SK-N-SH (cell line): ENCODE results near the gene SLC10A7. TPM values are rescaled to one million over a fixed set of nuclear protein-coding genes. Genes with fewer than 3 reads are reported as not detected.

Source experiments
- CTCF ChIA-PET: fragments of 300-600, 350-600 bp; formaldehyde crosslinking; extraction: SDS; loops from one replicate; lab custom pipeline; 2021; lab: Yijun Ruan, JAX
- POLR2A ChIA-PET: fragments of 350-600 bp; sonication (Branson Sonifier 250); formaldehyde crosslinking; extraction: SDS; loops from one replicate; lab custom pipeline; 2020; ENCODE audit warnings: antibody characterized with exemption, inconsistent platforms; lab: Yijun Ruan, JAX
- DNase-seq: peaks from one replicate; pipeline ENCODE4 v3.0.0; 2012
- H2AFZ ChIP-seq: fragments of 200-600 bp; sonication (generic); 2 replicates; pipeline ENCODE4 v1.8.1; 2016; ENCODE audit warnings: antibody characterized with exemption, mild to moderate bottlenecking, low read depth
- H3F3A ChIP-seq: fragments of 200-600 bp; sonication (generic); replicated peaks from 2 replicates; pipeline ENCODE3; 2016; ENCODE audit warnings: antibody characterized with exemption, mild to moderate bottlenecking; ENCODE audit not compliant: insufficient read depth
- H3K27ac ChIP-seq, 2 experiments: fragments of 200-500 bp in 1 of 2; fragments of 200-600 bp in 1 of 2; sonication (Bioruptor generic) in 1 of 2; sonication (generic), shearing (Covaris generic) in 1 of 2; 2 replicates each; pipeline versions ENCODE4 v1.5.1 to v1.6.1; 2014 to 2016; ENCODE audit warnings: low read depth in 2 of 2, inconsistent platforms in 1 of 2, low read length in 1 of 2, mild to moderate bottlenecking in 1 of 2, mixed read lengths in 1 of 2
- H3K27me3 ChIP-seq: fragments of 200-600 bp; sonication (generic), shearing (Covaris generic); 2 replicates; pipeline ENCODE4 v1.6.1; 2016; ENCODE audit warnings: mixed run types; ENCODE audit not compliant: insufficient read depth
- H3K36me3 ChIP-seq, 2 experiments: fragments of 200-500 bp in 1 of 2; fragments of 200-600 bp in 1 of 2; sonication (Bioruptor generic) in 1 of 2; sonication (generic) in 1 of 2; replicated peaks in 1 of 2; 2 replicates each; pipeline versions ENCODE3 to v1.5.1; 2014 to 2016; ENCODE audit warnings: low read length in 1 of 2, mild to moderate bottlenecking in 1 of 2; ENCODE audit not compliant: insufficient read depth in 2 of 2, control insufficient read depth in 1 of 2
- H3K4me1 ChIP-seq, 2 experiments: fragments of 200-500 bp in 1 of 2; fragments of 200-600 bp in 1 of 2; sonication (Bioruptor generic) in 1 of 2; sonication (generic), shearing (Covaris generic) in 1 of 2; 2 replicates each; pipeline versions ENCODE4 v1.5.1 to v1.6.1; 2014 to 2016; ENCODE audit warnings: low read depth in 1 of 2, low read length in 1 of 2, mixed run types in 1 of 2; ENCODE audit not compliant: insufficient read depth in 2 of 2, control insufficient read depth in 1 of 2
- H3K4me2 ChIP-seq: fragments of 200-600 bp; sonication (generic), shearing (Covaris generic); 2 replicates; pipeline ENCODE4 v1.6.1; 2017; ENCODE audit warnings: mixed run types
- H3K4me3 ChIP-seq, 2 experiments: fragments of 200-500 bp in 1 of 2; fragments of 200-600 bp in 1 of 2; sonication (Bioruptor generic) in 1 of 2; sonication (generic), shearing (Covaris generic) in 1 of 2; 2 replicates each; pipeline versions ENCODE4 v1.5.1 to v1.8.1; 2014 to 2016; ENCODE audit warnings: low read depth in 2 of 2, inconsistent platforms in 1 of 2, low read length in 1 of 2, mild to moderate bottlenecking in 1 of 2, mixed read lengths in 1 of 2, moderate library complexity in 1 of 2
- H3K79me2 ChIP-seq: fragments of 200-600 bp; sonication (generic); 2 replicates; pipeline ENCODE4 v1.8.1; 2017; ENCODE audit warnings: mild to moderate bottlenecking; ENCODE audit not compliant: insufficient read depth
- H3K9ac ChIP-seq: fragments of 200-600 bp; sonication (generic); 2 replicates; pipeline ENCODE4 v1.6.1; 2017; ENCODE audit warnings: mixed run types
- H3K9me2 ChIP-seq: fragments of 200-600 bp; sonication (generic); 2 replicates; pipeline ENCODE4 v1.6.1; 2017; ENCODE audit warnings: mixed run types
- H3K9me3 ChIP-seq: fragments of 200-600 bp; sonication (generic); 2 replicates; pipeline ENCODE4 v1.6.1; 2017; ENCODE audit warnings: mixed run types, mild to moderate bottlenecking, moderate library complexity
- H4K20me1 ChIP-seq: fragments of 200-600 bp; sonication (generic); 2 replicates; pipeline ENCODE4 v1.6.1; 2017; ENCODE audit warnings: mild to moderate bottlenecking, mixed run types; ENCODE audit not compliant: insufficient read depth
- EZH2phosphoT487 ChIP-seq: fragments of 200-600 bp; sonication (generic); IDR thresholded peaks from 2 replicates; pipeline ENCODE4 v1.6.1; 2017; ENCODE audit warnings: low read depth, mixed run types, mild to moderate bottlenecking, antibody characterized with exemption, moderate library complexity, borderline replicate concordance
- FOXM1 ChIP-seq: IDR thresholded peaks from 2 replicates; pipeline ENCODE4 v1.4.0; 2012; ENCODE audit warnings: low read depth, mild to moderate bottlenecking
- GABPA ChIP-seq: IDR thresholded peaks from 2 replicates; pipeline ENCODE4 v1.4.0; 2012; ENCODE audit warnings: low read depth, mild to moderate bottlenecking
- GATA2 ChIP-seq: sonication (generic); formaldehyde crosslinking; IDR thresholded peaks from 2 replicates; pipeline ENCODE4 v1.5.0; 2020; ENCODE audit warnings: mild to moderate bottlenecking, missing genetic modification reagents
- MEF2A ChIP-seq: IDR thresholded peaks from 2 replicates; pipeline ENCODE4 v1.4.0; 2012; ENCODE audit warnings: low read depth, borderline replicate concordance
- MXI1 ChIP-seq: IDR thresholded peaks from 2 replicates; pipeline ENCODE4 v1.6.1; 2012; ENCODE audit warnings: mild to moderate bottlenecking, low read depth, low read length, improper control_type of control experiment
- NFIC ChIP-seq: IDR thresholded peaks from 2 replicates; pipeline ENCODE4 v1.4.0; 2012; ENCODE audit warnings: borderline replicate concordance
- NRF1 ChIP-seq: IDR thresholded peaks from 2 replicates; pipeline ENCODE4 v1.6.1; 2012; ENCODE audit warnings: low read depth, mild to moderate bottlenecking, low read length
- POLR2AphosphoS5 ChIP-seq: IDR thresholded peaks from 2 replicates; pipeline ENCODE4 v1.6.1; 2012; ENCODE audit warnings: low read depth, low read length
- RAD21 ChIP-seq: IDR thresholded peaks from 2 replicates; pipeline ENCODE4 v1.6.1; 2012; ENCODE audit warnings: mild to moderate bottlenecking, low read length
- RCOR1 ChIP-seq: fragments of 150-350 bp; IDR thresholded peaks from 2 replicates; pipeline ENCODE4 v1.6.1; 2017; ENCODE audit warnings: antibody characterized with exemption, low read length
- RFX5 ChIP-seq: IDR thresholded peaks from 2 replicates; pipeline ENCODE4 v1.6.1; 2012; ENCODE audit warnings: mild to moderate bottlenecking, improper control_type of control experiment, low read length
- RXRA ChIP-seq: IDR thresholded peaks from 2 replicates; pipeline ENCODE4 v1.4.0; 2012; ENCODE audit warnings: low read depth, mild to moderate bottlenecking, borderline replicate concordance
- SMC3 ChIP-seq: IDR thresholded peaks from 2 replicates; pipeline ENCODE4 v1.6.1; 2012; ENCODE audit warnings: low read depth, low read length, improper control_type of control experiment
- TCF12 ChIP-seq: IDR thresholded peaks from 2 replicates; pipeline ENCODE4 v1.4.0; 2012
- TEAD4 ChIP-seq: IDR thresholded peaks from 2 replicates; pipeline ENCODE4 v1.4.0; 2012; ENCODE audit warnings: mild to moderate bottlenecking, borderline replicate concordance; ENCODE audit not compliant: insufficient read depth
- YY1 ChIP-seq: IDR thresholded peaks from 2 replicates; pipeline ENCODE4 v1.4.0; 2012; ENCODE audit warnings: low read depth, mild to moderate bottlenecking
- polyA plus RNA-seq, 3 experiments: library from polyadenylated mRNA; depleted of rRNA; stranded (reverse); fragments of >200 nt; gene quantifications; 2 replicates each; pipeline ENCODE4 v1.2.3, GENCODE V29; 2012
- TF ChIP-seq, protein P1 (sequence below): fragments of 150-350 bp; IDR thresholded peaks from 2 replicates; pipeline ENCODE4 v1.6.1; 2017; ENCODE audit warnings: antibody characterized with exemption, low read length, low read depth, borderline replicate concordance
- TF ChIP-seq, protein P2 (sequence below): IDR thresholded peaks from 2 replicates; pipeline ENCODE4; 2012
- TF ChIP-seq, protein P3 (sequence below): fragments of 150-350 bp; IDR thresholded peaks from 2 replicates; pipeline ENCODE4 v1.6.1; 2016; ENCODE audit warnings: mild to moderate bottlenecking, low read depth, low read length
- TF ChIP-seq, protein P4 (sequence below): IDR thresholded peaks from 2 replicates; pipeline ENCODE4 v1.4.0; 2012; ENCODE audit warnings: low read depth
- TF ChIP-seq, protein P5 (sequence below): IDR thresholded peaks from 2 replicates; pipeline ENCODE4 v1.6.1; 2012; ENCODE audit warnings: mild to moderate bottlenecking, low read depth, low read length, moderate library complexity
- TF ChIP-seq, protein P6 (sequence below): IDR thresholded peaks from 2 replicates; pipeline ENCODE4 v1.4.0; 2012; ENCODE audit warnings: low read depth, borderline replicate concordance
- TF ChIP-seq, protein P7 (sequence below): IDR thresholded peaks from 2 replicates; pipeline ENCODE4 v1.4.0; 2012; ENCODE audit warnings: low read depth, borderline replicate concordance

SLC10A7 gene
- polyA plus RNA-seq, 1 of the 3 experiments (the other 2 are of a cell fraction) = 3.3 TPM

DNA sequence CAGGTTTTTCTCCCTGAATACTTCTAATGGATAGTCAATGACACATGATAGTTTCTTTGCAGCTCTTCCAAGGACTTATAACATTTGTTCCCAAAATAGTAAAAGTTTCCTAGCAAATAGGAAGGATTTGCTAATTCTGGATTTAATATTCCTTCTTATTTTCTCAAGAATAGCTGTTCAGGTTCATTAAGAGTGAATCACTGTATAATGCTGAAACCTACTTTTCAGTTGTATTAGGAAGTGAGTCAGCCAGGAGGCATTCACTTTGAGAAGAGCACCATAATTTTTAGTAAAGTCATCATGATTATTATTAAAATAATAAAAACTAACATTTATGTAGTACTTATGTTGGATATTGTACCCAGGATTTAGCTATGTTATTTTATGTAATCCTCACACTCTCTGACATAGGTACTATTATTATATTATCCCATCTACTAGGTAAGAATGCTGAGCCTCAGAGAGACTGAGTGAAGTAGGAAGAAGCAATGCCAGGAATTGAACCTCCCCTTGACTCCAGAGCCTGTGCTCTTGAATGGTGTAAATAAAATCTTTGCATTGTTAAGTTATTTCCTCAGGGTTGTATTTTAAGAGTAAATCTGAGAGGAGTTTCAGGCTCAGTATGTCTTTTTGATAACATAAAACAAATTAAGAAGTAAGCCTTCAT lies 192.6 kb downstream of the SLC10A7 start:
- POLR2A ChIA-PET = no interaction called here
- Histone ChIP-seq H3K9ac (peak overlapping the region; percentile 47; the same call in 1 of the 2 replicates), H3K9me3 (no peaks in the 10 kb centered on the region), H3K36me3 (no peaks in the 10 kb centered on the region), H3K27ac (peak overlapping the region; percentile 77 to 93), H3K9me2 (no peaks in the 10 kb centered on the region), H4K20me1 (no peaks in the 10 kb centered on the region), H3F3A (peaks cover 57% of the 10 kb centered on the region), H3K4me1 (peaks cover 5 to 46% of the 10 kb centered on the region in 2 experiments), H3K4me3 (no peak overlapping the region), H3K4me2 (peak overlapping the region; percentile 48), H3K27me3 (no peaks in the 10 kb centered on the region), H3K79me2 (no peaks in the 10 kb centered on the region), H2AFZ (no peak overlapping the region)
- CTCF ChIA-PET = interaction anchor here (1.1 to 2.1 kb wide), 3 partner anchors 11 to 588 kb away, joined by 3 to 5 read pairs (median 4); no protein-coding TSS in a partner anchor
- no peak for DNase-seq
- TF ChIP-seq FOXM1 (peak; percentile 53; the same call in 1 of the 2 replicates), TCF12 (peak; percentile 74), GATA2 (CRISPR knock-in tag) (no peak), TEAD4 (peak; percentile 70; the same call in 1 of the 2 replicates), GABPA (no peak), YY1 (no peak), NFIC (peak; percentile 63), SMC3 (no peak), RFX5 (no peak), MEF2A (peak; percentile 91), POLR2AphosphoS5 (0 out of 2 replicates have a peak, but pooled peaks have one; percentile 47), MXI1 (no peak), RAD21 (no peak), RCOR1 (no peak), RXRA (no peak), EZH2phosphoT487 (no peak), NRF1 (no peak)
- TF ChIP-seq, protein P1, sequence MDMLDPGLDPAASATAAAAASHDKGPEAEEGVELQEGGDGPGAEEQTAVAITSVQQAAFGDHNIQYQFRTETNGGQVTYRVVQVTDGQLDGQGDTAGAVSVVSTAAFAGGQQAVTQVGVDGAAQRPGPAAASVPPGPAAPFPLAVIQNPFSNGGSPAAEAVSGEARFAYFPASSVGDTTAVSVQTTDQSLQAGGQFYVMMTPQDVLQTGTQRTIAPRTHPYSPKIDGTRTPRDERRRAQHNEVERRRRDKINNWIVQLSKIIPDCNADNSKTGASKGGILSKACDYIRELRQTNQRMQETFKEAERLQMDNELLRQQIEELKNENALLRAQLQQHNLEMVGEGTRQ = no peak
- TF ChIP-seq, protein P2, sequence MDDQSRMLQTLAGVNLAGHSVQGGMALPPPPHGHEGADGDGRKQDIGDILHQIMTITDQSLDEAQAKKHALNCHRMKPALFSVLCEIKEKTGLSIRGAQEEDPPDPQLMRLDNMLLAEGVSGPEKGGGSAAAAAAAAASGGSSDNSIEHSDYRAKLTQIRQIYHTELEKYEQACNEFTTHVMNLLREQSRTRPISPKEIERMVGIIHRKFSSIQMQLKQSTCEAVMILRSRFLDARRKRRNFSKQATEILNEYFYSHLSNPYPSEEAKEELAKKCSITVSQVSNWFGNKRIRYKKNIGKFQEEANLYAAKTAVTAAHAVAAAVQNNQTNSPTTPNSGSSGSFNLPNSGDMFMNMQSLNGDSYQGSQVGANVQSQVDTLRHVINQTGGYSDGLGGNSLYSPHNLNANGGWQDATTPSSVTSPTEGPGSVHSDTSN = peak; percentile 67
- TF ChIP-seq, protein P3, sequence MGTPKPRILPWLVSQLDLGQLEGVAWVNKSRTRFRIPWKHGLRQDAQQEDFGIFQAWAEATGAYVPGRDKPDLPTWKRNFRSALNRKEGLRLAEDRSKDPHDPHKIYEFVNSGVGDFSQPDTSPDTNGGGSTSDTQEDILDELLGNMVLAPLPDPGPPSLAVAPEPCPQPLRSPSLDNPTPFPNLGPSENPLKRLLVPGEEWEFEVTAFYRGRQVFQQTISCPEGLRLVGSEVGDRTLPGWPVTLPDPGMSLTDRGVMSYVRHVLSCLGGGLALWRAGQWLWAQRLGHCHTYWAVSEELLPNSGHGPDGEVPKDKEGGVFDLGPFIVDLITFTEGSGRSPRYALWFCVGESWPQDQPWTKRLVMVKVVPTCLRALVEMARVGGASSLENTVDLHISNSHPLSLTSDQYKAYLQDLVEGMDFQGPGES = no peak
- TF ChIP-seq, protein P4, sequence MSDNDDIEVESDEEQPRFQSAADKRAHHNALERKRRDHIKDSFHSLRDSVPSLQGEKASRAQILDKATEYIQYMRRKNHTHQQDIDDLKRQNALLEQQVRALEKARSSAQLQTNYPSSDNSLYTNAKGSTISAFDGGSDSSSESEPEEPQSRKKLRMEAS = no peak; the same call in 1 of the 2 replicates
- TF ChIP-seq, protein P5, sequence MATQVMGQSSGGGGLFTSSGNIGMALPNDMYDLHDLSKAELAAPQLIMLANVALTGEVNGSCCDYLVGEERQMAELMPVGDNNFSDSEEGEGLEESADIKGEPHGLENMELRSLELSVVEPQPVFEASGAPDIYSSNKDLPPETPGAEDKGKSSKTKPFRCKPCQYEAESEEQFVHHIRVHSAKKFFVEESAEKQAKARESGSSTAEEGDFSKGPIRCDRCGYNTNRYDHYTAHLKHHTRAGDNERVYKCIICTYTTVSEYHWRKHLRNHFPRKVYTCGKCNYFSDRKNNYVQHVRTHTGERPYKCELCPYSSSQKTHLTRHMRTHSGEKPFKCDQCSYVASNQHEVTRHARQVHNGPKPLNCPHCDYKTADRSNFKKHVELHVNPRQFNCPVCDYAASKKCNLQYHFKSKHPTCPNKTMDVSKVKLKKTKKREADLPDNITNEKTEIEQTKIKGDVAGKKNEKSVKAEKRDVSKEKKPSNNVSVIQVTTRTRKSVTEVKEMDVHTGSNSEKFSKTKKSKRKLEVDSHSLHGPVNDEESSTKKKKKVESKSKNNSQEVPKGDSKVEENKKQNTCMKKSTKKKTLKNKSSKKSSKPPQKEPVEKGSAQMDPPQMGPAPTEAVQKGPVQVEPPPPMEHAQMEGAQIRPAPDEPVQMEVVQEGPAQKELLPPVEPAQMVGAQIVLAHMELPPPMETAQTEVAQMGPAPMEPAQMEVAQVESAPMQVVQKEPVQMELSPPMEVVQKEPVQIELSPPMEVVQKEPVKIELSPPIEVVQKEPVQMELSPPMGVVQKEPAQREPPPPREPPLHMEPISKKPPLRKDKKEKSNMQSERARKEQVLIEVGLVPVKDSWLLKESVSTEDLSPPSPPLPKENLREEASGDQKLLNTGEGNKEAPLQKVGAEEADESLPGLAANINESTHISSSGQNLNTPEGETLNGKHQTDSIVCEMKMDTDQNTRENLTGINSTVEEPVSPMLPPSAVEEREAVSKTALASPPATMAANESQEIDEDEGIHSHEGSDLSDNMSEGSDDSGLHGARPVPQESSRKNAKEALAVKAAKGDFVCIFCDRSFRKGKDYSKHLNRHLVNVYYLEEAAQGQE = no peak
- TF ChIP-seq, protein P6, sequence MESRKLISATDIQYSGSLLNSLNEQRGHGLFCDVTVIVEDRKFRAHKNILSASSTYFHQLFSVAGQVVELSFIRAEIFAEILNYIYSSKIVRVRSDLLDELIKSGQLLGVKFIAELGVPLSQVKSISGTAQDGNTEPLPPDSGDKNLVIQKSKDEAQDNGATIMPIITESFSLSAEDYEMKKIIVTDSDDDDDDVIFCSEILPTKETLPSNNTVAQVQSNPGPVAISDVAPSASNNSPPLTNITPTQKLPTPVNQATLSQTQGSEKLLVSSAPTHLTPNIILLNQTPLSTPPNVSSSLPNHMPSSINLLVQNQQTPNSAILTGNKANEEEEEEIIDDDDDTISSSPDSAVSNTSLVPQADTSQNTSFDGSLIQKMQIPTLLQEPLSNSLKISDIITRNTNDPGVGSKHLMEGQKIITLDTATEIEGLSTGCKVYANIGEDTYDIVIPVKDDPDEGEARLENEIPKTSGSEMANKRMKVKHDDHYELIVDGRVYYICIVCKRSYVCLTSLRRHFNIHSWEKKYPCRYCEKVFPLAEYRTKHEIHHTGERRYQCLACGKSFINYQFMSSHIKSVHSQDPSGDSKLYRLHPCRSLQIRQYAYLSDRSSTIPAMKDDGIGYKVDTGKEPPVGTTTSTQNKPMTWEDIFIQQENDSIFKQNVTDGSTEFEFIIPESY = no peak
- TF ChIP-seq, protein P7, sequence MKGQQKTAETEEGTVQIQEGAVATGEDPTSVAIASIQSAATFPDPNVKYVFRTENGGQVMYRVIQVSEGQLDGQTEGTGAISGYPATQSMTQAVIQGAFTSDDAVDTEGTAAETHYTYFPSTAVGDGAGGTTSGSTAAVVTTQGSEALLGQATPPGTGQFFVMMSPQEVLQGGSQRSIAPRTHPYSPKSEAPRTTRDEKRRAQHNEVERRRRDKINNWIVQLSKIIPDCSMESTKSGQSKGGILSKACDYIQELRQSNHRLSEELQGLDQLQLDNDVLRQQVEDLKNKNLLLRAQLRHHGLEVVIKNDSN = no peak
